IPS DF 6.9 (cell line): ENCODE measurements around the gene LRRC14B.
"Not testable (repeated sequence)": the region's sequence is repeated elsewhere in the genome, so short reads cannot be mapped to it uniquely, and the experiment has no call there.

Experiments
- DNase-seq: peaks from one replicate; pipeline ENCODE4 v3.0.0-alpha.2; 2013; ENCODE audit warnings: low read depth, low spot score
- H3K27ac ChIP-seq: one replicate; pipeline ENCODE4 v1.5.1; 2013; ENCODE audit warnings: low read length, control low read depth
- H3K27me3 ChIP-seq: 2 replicates; pipeline ENCODE4 v1.6.1; 2013; ENCODE audit warnings: mild to moderate bottlenecking, low read length; ENCODE audit not compliant: control insufficient read depth, insufficient read depth
- H3K36me3 ChIP-seq: 2 replicates; pipeline ENCODE4 v1.6.1; 2013; ENCODE audit warnings: low read length; ENCODE audit not compliant: control insufficient read depth, insufficient read depth
- H3K4me1 ChIP-seq: 2 replicates; pipeline ENCODE4 v1.6.1; 2013; ENCODE audit warnings: low read length; ENCODE audit not compliant: control insufficient read depth, insufficient read depth
- H3K4me3 ChIP-seq: 2 replicates; pipeline ENCODE4 v1.5.1; 2013; ENCODE audit warnings: mild to moderate bottlenecking, low read length
- H3K9me3 ChIP-seq: 2 replicates; pipeline ENCODE4 v1.6.1; 2013; ENCODE audit warnings: low read length, inconsistent platforms; ENCODE audit not compliant: control insufficient read depth, insufficient read depth
- WGBS: extraction: QIAGEN DNeasy Blood & Tissue Kit; methylation state at CpG from one replicate; pipeline ENCODE4 v1.1.7; 2013; ENCODE audit warnings: mixed read lengths, missing lambda C conversion rate; ENCODE audit not compliant: insufficient read length, insufficient coverage; 5-methylcytosine and 5-hydroxymethylcytosine counted together

Gene LRRC14B

DNA sequence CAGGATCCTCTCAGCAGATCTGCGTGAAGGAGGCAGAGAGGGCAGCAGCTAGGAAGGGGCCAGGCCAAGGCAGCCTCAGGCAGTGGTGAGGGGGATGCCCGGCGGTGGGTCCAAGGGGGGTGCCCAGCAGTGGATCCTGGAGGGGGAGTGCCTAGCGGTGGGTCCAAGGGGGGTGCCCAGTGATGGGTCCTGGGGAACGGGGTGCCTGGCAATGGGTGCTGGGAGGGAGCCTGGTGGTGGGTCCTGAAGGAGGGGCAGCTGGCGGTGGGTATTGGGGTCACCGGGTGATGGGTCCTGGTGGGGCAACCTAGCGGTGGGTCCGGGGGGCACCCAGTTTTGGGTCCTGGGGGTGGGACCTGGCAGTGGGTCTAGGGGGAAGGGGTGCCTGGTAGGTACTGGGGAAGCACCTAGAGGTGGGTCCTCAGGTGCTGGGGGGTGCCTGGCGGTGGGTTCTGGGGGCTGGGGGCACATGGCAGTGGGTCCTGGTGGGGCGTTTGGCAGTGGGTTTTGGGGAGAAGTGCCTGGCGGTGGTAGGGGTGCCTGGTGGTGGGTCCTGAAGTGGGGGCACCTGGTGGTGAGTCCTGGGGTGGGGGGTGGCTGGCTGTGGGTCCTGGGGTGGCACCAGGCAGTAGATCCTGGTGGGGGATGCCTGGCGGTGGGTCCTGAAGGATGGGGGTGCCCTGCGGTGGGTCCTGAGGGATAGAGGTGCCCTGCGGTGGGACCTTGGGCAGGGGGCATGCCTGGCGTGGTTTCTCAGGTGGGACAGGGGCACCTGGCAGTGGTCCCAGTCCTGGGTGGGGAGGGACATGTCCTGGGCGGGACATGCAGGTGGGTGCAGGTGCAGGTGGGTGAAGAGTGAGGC, 1.9 kb downstream of the LRRC14B start:
- no CpG with 5 or more reads among the region's 17 CpGs for WGBS
- Histone ChIP-seq H3K4me3 (no peak overlapping the region), H3K4me1 (peaks cover 2% of the 10 kb centered on the region), H3K36me3 (no peaks in the 10 kb centered on the region), H3K9me3 (no peaks in the 10 kb centered on the region), H3K27me3 (no peaks in the 10 kb centered on the region), H3K27ac (no peak overlapping the region)
- no peak for DNase-seq

GRCh38 chr5:194102-194501, 2.8 kb downstream of the LRRC14B start:
- no peak for DNase-seq
- Histone ChIP-seq H3K9me3 (no peaks in the 10 kb centered on the region), H3K36me3 (no peaks in the 10 kb centered on the region), H3K27me3 (no peaks in the 10 kb centered on the region), H3K4me3 (no peak overlapping the region), H3K4me1 (no peaks in the 10 kb centered on the region), H3K27ac (no peak overlapping the region)
- WGBS = no CpG with 5 or more reads among the region's 15 CpGs

- Histone ChIP-seq H3K36me3 (no peaks in the 10 kb centered on the region), H3K4me1 (no peaks in the 10 kb centered on the region), H3K4me3 (no peak overlapping the region), H3K27ac (no peak overlapping the region), H3K27me3 (no peaks in the 10 kb centered on the region), H3K9me3 (no peaks in the 10 kb centered on the region)
- no peak for DNase-seq
- no CpG with 5 or more reads among the region's 36 CpGs for whole genome bisulfite sequencing
Measured at GRCh38 chr5:194603-195209, 3.4 kb downstream of the LRRC14B start.

DNA sequence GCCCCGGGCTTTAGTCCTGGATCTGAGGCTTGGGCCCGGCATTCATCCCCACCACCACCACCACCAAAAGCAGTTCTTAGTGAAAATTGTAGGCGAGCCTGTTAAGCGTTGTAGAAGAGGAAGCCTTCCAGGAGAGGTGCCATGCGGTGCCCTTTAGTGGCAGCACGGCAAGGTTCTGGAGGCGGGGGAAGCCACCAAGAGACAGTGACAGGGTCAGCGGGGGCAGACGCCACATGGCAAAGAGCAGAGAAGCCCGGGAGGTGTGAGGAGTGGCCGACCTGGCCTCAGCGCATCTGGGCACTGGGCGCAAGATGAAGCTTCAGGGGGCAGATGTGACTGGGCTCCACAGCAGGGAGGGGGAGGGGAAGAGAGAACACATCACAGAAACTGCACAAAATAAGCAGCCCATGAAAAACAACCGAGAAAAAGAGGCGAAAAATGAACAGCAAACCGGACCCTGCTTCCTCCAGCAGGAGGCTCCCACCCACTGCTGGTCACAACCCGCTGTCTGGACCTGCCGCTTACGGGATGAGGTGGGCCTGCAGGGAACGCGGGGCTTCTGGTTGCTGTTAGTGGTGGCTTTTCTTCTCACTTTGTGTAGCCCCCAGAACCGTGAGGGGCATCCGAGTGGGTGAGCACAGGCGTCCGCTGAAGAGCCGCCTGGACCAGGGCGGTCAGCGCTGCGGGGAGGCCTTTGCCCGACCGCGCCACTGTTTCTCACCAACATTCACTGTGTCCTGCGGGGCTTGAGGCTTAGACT, 4.3 kb downstream of the LRRC14B start:
- no CpG with 5 or more reads among the region's 33 CpGs for WGBS
- Histone ChIP-seq H3K4me1 (no peaks in the 10 kb centered on the region), H3K9me3 (no peaks in the 10 kb centered on the region), H3K27ac (no peak overlapping the region), H3K27me3 (no peaks in the 10 kb centered on the region), H3K36me3 (no peaks in the 10 kb centered on the region), H3K4me3 (no peak overlapping the region)
- no peak for DNase-seq

- Histone ChIP-seq H3K36me3 (no peaks in the 10 kb centered on the region), H3K9me3 (no peaks in the 10 kb centered on the region), H3K27me3 (no peaks in the 10 kb centered on the region), H3K4me3 (no peak overlapping the region), H3K4me1 (no peaks in the 10 kb centered on the region), H3K27ac (no peak overlapping the region)
- no CpG with 5 or more reads among the region's 10 CpGs for WGBS
- DNase-seq = no peak
Measured at GRCh38 chr5:196350-196749, 5.1 kb downstream of the LRRC14B start.

- not testable (repeated sequence) for H3K4me1 ChIP-seq, H3K9me3 ChIP-seq, H3K36me3 ChIP-seq, H3K27ac ChIP-seq, H3K27me3 ChIP-seq, DNase-seq, H3K4me3 ChIP-seq
- no CpG with 5 or more reads among the region's 18 CpGs for WGBS
Measured at GRCh38 chr5:197031-197430, 5.7 kb downstream of the LRRC14B start.

GRCh38 chr5:197892-198489, 6.7 kb downstream of the LRRC14B start:
- H3K4me1 ChIP-seq = no peaks in the 10 kb centered on the region
- no peaks in the 10 kb centered on the region for H3K36me3 ChIP-seq
- H3K4me3 ChIP-seq = no peak overlapping the region
- H3K27ac ChIP-seq = no peak overlapping the region
- DNase-seq = no peak
- H3K27me3 ChIP-seq = no peaks in the 10 kb centered on the region
- no peaks in the 10 kb centered on the region for H3K9me3 ChIP-seq
- WGBS = no CpG with 5 or more reads among the region's 12 CpGs

DNA sequence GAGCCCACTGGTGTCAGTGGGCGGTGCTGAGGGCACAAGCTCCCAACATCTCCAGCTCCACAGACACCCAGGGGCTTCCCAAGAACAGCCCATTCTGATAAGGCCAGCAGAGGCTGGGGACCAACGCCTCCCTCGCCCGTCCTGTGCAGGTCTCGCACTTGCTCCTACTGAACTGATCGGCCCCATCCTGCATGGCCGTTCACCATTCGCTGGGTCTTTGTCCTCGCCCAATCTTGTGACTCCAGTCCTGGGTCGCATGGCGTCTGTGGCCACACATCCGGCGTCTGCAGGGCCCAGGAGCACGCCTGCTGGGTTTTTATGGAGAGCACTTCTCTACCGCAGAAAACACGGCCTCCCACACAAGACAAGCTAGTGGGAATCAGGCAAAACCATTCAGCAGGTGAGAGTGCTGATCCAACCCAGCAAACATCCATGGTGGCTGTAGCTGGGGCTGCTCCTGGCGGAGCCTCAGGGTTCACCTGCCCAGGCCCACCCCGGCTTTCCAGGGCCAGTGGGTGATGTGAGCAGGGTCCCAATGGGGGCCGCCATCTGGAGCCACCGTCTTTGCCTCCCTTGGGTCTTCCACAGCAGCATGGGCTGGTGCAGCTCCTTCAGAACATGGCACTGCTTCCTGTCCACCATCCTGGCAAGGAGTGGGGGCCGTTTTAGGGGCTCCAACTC, 7.4 kb downstream of the LRRC14B start:
- H3K9me3 ChIP-seq = no peaks in the 10 kb centered on the region
- H3K4me3 ChIP-seq = no peak overlapping the region
- DNase-seq = no peak
- no peaks in the 10 kb centered on the region for H3K4me1 ChIP-seq
- no peak overlapping the region for H3K27ac ChIP-seq
- no peaks in the 10 kb centered on the region for H3K36me3 ChIP-seq
- no peaks in the 10 kb centered on the region for H3K27me3 ChIP-seq
- WGBS = no CpG with 5 or more reads among the region's 21 CpGs

GRCh38 chr5:199197-199949, 8.1 kb downstream of the LRRC14B start:
- H3K9me3 ChIP-seq = no peaks in the 10 kb centered on the region
- no peaks in the 10 kb centered on the region for H3K27me3 ChIP-seq
- H3K27ac ChIP-seq = no peak overlapping the region
- H3K4me1 ChIP-seq = no peaks in the 10 kb centered on the region
- H3K4me3 ChIP-seq = no peak overlapping the region
- peaks cover 3% of the 10 kb centered on the region; the same call in 1 of the 2 replicates for H3K36me3 ChIP-seq
- WGBS = no CpG with 5 or more reads among the region's 16 CpGs
- no peak for DNase-seq
